Measurements from ENCODE around the gene STK32B.

DNA sequence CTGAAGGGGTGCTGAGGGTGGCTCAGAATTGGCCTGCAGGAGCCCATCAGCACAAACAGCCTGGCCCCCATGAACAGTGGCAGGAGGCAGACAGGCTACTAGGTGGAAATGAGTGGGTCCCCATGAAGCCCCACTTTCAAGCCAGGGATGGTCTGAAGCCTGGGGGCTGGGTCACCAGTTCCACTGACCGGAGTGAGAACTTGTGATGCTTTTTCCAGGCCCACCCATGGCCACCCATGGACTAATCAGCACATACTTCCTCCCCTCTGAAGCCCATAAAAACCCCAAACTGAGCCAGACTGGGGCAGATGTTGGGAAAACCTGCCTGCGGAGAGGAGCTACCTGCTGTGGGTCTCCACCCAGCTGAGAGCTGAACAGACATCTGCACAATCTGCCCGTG, 372.9 kb downstream of the STK32B start:
- no peak for TF ChIP-seq CTCF (IDR thresholded peaks at IDR 0.05)
- TF ChIP-seq POLR2A (IDR thresholded peaks at IDR 0.05), result no peak
